Keratinocyte (primary cell): ENCODE data around the gene COA5. TPM values are rescaled to one million over a fixed set of nuclear protein-coding genes. Genes with fewer than 3 reads are reported as not detected.

ENCODE experiments used
- DNase-seq: peaks from one replicate; pipeline ENCODE4 v3.0.0-alpha.2; 2011; ENCODE audit warnings: low read depth, missing footprints, low spot score
- FAIRE-seq: peaks from 2 replicates; lab custom pipeline; 2011; peaks lifted over from hg19 to GRCh38; lab: Jason Lieb, UNC
- H2AFZ ChIP-seq: 2 replicates; pipeline ENCODE4 v1.6.0; 2012; ENCODE audit warnings: low read length, control low read depth, inconsistent platforms; ENCODE audit not compliant: control insufficient read depth
- H3K27ac ChIP-seq: 2 replicates; pipeline ENCODE4 v1.5.1; 2011; ENCODE audit warnings: low read length; ENCODE audit not compliant: control insufficient read depth, insufficient read depth
- H3K27me3 ChIP-seq: 3 replicates; pipeline ENCODE4 v1.6.0; 2011; ENCODE audit warnings: low read length; ENCODE audit not compliant: control insufficient read depth, insufficient read depth; ENCODE audit errors: extremely low read depth
- H3K36me3 ChIP-seq, 2 experiments: 2 replicates in 1 of 2; 3 replicates in 1 of 2; pipeline ENCODE4 v1.5.1; 2011; ENCODE audit warnings: low read length in 2 of 2, mild to moderate bottlenecking in 1 of 2; ENCODE audit not compliant: control insufficient read depth in 2 of 2, insufficient read depth in 2 of 2; ENCODE audit errors: extremely low read depth in 1 of 2
- H3K4me1 ChIP-seq: 3 replicates; pipeline ENCODE4 v1.5.1; 2011; ENCODE audit warnings: low read length; ENCODE audit not compliant: control insufficient read depth, insufficient read depth; ENCODE audit errors: extremely low read depth
- H3K4me2 ChIP-seq: 3 replicates; pipeline ENCODE4 v1.6.0; 2011; ENCODE audit warnings: low read depth, low read length; ENCODE audit not compliant: control insufficient read depth, insufficient read depth; ENCODE audit errors: extremely low read depth
- H3K4me3 ChIP-seq, 3 experiments: fragments of 200-600 bp in 1 of 3; sonication (generic) in 1 of 3; 2 replicates in 2 of 3; 3 replicates in 1 of 3; pipeline ENCODE4 v1.5.1; 2011 to 2016; ENCODE audit warnings: low read length in 3 of 3, mild to moderate bottlenecking in 3 of 3, control low read depth in 2 of 3, inconsistent platforms in 1 of 3, low read depth in 1 of 3, mixed read lengths in 1 of 3, mixed run types in 1 of 3, moderate library complexity in 1 of 3; ENCODE audit not compliant: control insufficient read depth in 2 of 3, insufficient read depth in 2 of 3; ENCODE audit errors: extremely low read depth in 1 of 3
- H3K79me2 ChIP-seq: 2 replicates; pipeline ENCODE4 v1.6.0; 2012; ENCODE audit warnings: low read length; ENCODE audit not compliant: control insufficient read depth, insufficient read depth
- H3K9ac ChIP-seq: 3 replicates; pipeline ENCODE4 v1.6.0; 2011; ENCODE audit warnings: low read length; ENCODE audit not compliant: control insufficient read depth, insufficient read depth; ENCODE audit errors: extremely low read depth
- H3K9me1 ChIP-seq: 3 replicates; pipeline ENCODE4 v1.6.0; 2011; ENCODE audit warnings: low read length; ENCODE audit not compliant: control insufficient read depth, insufficient read depth; ENCODE audit errors: extremely low read depth
- H3K9me3 ChIP-seq: 2 replicates; pipeline ENCODE4 v1.5.1; 2012; ENCODE audit warnings: low read depth, low read length; ENCODE audit not compliant: control insufficient read depth
- H4K20me1 ChIP-seq: 3 replicates; pipeline ENCODE4 v1.6.0; 2011; ENCODE audit warnings: low read length; ENCODE audit not compliant: control insufficient read depth, insufficient read depth; ENCODE audit errors: extremely low read depth
- CTCF ChIP-seq, 3 experiments: IDR thresholded peaks in 1 of 3; conservative IDR thresholded peaks in 1 of 3; optimal IDR thresholded peaks in 1 of 3; 2 replicates in 2 of 3; 3 replicates in 1 of 3; pipeline versions ENCODE3 to v1.5.1; 2011; ENCODE audit warnings: low read length in 3 of 3, mild to moderate bottlenecking in 3 of 3, moderate library complexity in 2 of 3, control low read depth in 1 of 3, inconsistent platforms in 1 of 3; ENCODE audit not compliant: insufficient read depth in 2 of 3; ENCODE audit errors: extremely low read depth in 1 of 3
- EZH2 ChIP-seq: IDR thresholded peaks from one replicate; pipeline ENCODE4 v1.6.1; 2012; ENCODE audit warnings: inconsistent platforms, mild to moderate bottlenecking, low read length, moderate library complexity
- dilution Hi-C: fragments of 300-500 bp; cut with MboI; formaldehyde crosslinking; loops from one replicate; pipeline ENCODE4 v1.7.0; 2020; ENCODE audit warnings: low sequenced_read_pairs; ENCODE audit not compliant: extremely low pct_ligation_motif_present
- polyA plus RNA-seq, 5 experiments: library from polyadenylated mRNA; depleted of rRNA in 3 of 5; stranded (reverse) in 3 of 5; stranded (forward) in 1 of 5; unstranded in 1 of 5; fragments of >200 nt; gene quantifications; 1 replicate in 1 of 5; 2 replicates in 3 of 5; 3 replicates in 1 of 5; pipeline versions ENCODE4 v1.2.1 to v1.2.3, GENCODE V29; 2011 to 2012; ENCODE audit warnings: missing spikeins in 2 of 5, low read depth in 1 of 5, low replicate concordance in 1 of 5

COA5 gene
- polyA plus RNA-seq, 1 donor (not counting 4 experiments of a cell fraction or from before 2014, with no cell fraction given), result 25.1 TPM

GRCh38 chr2:98565941-98566340, 42.4 kb downstream of the COA5 start:
- Histone ChIP-seq H3K9me1 (peaks cover 4% of the 10 kb centered on the region), H3K27me3 (no peaks in the 10 kb centered on the region), H3K4me3 (no peak overlapping the region), H2AFZ (no peak overlapping the region), H4K20me1 (no peaks in the 10 kb centered on the region), H3K36me3 (peaks cover 11 to 14% of the 10 kb centered on the region in 2 experiments), H3K4me1 (peaks cover 16% of the 10 kb centered on the region), H3K27ac (no peak overlapping the region), H3K79me2 (no peaks in the 10 kb centered on the region), H3K4me2 (no peak overlapping the region), H3K9ac (no peak overlapping the region), H3K9me3 (no peaks in the 10 kb centered on the region)
- FAIRE-seq, result no peak
- dilution Hi-C loops, result no loop called here
- no peak for DNase-seq
- TF ChIP-seq EZH2 (no peak), CTCF (optimal IDR thresholded peaks at IDR 0.05 in 1 of 3, IDR thresholded peaks at IDR 0.05 in 1 of 3, conservative IDR thresholded peaks at IDR 0.05 in 1 of 3; ENCODE audit: extremely low read depth in 1 of 3, insufficient read depth in 2 of 3, low read length in 3 of 3) (no peak)

- dilution Hi-C loops, result no loop called here
- Histone ChIP-seq H2AFZ (no peak overlapping the region), H3K4me2 (no peak overlapping the region), H3K9ac (no peak overlapping the region), H3K4me1 (peaks cover 16% of the 10 kb centered on the region), H3K27me3 (no peaks in the 10 kb centered on the region), H3K79me2 (no peaks in the 10 kb centered on the region), H3K27ac (no peak overlapping the region), H3K9me3 (no peaks in the 10 kb centered on the region), H3K36me3 (peaks cover 11 to 17% of the 10 kb centered on the region in 2 experiments), H3K4me3 (no peak overlapping the region), H4K20me1 (no peaks in the 10 kb centered on the region), H3K9me1 (peaks cover 4% of the 10 kb centered on the region)
- DNase-seq (no peak), FAIRE-seq (no peak)
- TF ChIP-seq CTCF (optimal IDR thresholded peaks at IDR 0.05 in 1 of 3, IDR thresholded peaks at IDR 0.05 in 1 of 3, conservative IDR thresholded peaks at IDR 0.05 in 1 of 3; ENCODE audit: extremely low read depth in 1 of 3, insufficient read depth in 2 of 3, low read length in 3 of 3) (no peak), EZH2 (no peak)
Observed at GRCh38 chr2:98565286-98565860, 42.9 kb downstream of the COA5 start.
